ENCODE results near the gene TMEM62.

DNA sequence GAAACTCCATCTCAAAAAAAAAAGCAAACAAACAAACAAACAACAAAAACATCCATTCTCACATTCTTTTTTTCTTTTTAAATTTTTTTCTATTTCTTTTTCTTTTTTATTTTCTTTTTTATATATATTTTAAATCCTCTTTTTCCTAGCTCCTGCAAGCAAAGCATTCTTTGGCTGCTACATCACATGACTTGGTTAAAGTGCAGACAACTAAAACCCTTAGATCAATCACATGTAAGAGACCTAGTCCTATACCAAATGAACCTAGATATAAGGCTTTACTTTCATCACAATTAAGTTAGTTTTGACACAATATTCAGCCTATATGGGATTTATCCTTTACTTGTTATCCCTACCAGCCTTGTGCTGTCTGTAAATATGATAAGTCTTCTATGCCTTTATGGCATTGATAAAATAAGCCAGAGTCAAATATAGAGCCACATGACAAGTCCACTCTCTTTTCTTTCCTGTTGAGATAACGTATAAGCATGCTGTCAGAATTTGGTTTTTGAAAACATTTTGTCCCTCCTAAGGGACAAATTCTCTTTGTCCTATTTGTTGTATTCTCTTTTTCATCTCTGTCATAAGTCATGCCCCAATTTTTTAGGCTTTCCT, 38.9 kb upstream of the TMEM62 start:
- TF ChIP-seq, protein P1, sequence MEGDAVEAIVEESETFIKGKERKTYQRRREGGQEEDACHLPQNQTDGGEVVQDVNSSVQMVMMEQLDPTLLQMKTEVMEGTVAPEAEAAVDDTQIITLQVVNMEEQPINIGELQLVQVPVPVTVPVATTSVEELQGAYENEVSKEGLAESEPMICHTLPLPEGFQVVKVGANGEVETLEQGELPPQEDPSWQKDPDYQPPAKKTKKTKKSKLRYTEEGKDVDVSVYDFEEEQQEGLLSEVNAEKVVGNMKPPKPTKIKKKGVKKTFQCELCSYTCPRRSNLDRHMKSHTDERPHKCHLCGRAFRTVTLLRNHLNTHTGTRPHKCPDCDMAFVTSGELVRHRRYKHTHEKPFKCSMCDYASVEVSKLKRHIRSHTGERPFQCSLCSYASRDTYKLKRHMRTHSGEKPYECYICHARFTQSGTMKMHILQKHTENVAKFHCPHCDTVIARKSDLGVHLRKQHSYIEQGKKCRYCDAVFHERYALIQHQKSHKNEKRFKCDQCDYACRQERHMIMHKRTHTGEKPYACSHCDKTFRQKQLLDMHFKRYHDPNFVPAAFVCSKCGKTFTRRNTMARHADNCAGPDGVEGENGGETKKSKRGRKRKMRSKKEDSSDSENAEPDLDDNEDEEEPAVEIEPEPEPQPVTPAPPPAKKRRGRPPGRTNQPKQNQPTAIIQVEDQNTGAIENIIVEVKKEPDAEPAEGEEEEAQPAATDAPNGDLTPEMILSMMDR (IDR thresholded peaks at IDR 0.05), result no peak
- TF ChIP-seq EZH2 (IDR thresholded peaks at IDR 0.05; ENCODE audit: borderline replicate concordance, insufficient read depth, low read depth, low read length, poor library complexity, severe bottlenecking), result no peak

All from B cell (primary cell).